DND-41 (cell line): Measurements from ENCODE around the gene NUP214.

Experiments used
- CTCF ChIP-seq: IDR thresholded peaks from 2 replicates; pipeline ENCODE4 v1.5.1; 2012; ENCODE audit warnings: borderline replicate concordance, low read length, moderate library complexity, mild to moderate bottlenecking; ENCODE audit not compliant: poor library complexity, severe bottlenecking; ENCODE audit errors: extremely low read depth
- EZH2 ChIP-seq: IDR thresholded peaks from 3 replicates; pipeline ENCODE4 v1.6.1; 2012; ENCODE audit warnings: borderline replicate concordance, low read depth, mild to moderate bottlenecking, moderate library complexity, low read length, inconsistent platforms; ENCODE audit not compliant: severe bottlenecking

GRCh38 chr9:131092030-131092429, 33.4 kb upstream of the NUP214 start:
- no peak for TF ChIP-seq CTCF
- TF ChIP-seq EZH2 = no peak
